ENCODE measurements around the gene MAST4.

- TF ChIP-seq POLR2A (IDR thresholded peaks at IDR 0.05) (peak in 1 of 2 donors; percentile 63), CTCF (IDR thresholded peaks at IDR 0.05) (no peak), EP300 (IDR thresholded peaks at IDR 0.05) (peak in 1 of 2 donors; percentile 75)
Observed at GRCh38 chr5:66595756-66596635, at the start of gene MAST4.

Data from tibial nerve (tissue), 4 donors.